GM12891 (cell line): ENCODE data around the gene SAE1.
"Not testable (repeated sequence)": the region's sequence is repeated elsewhere in the genome, so short reads cannot be mapped to it uniquely, and the experiment has no call there.

Experiments used
- DNase-seq: peaks from one replicate; pipeline ENCODE4 v3.0.0; 2011; ENCODE audit warnings: low spot score; ENCODE audit not compliant: insufficient read length
- FAIRE-seq: peaks from 2 replicates; lab custom pipeline; 2011; peaks lifted over from hg19 to GRCh38; lab: Jason Lieb, UNC
- PAX5 ChIP-seq: IDR thresholded peaks from 2 replicates; pipeline ENCODE4 v1.6.1; 2011; ENCODE audit warnings: low read length, moderate library complexity, mild to moderate bottlenecking; ENCODE audit not compliant: insufficient read depth, severe bottlenecking
- POLR2A ChIP-seq: IDR thresholded peaks from 2 replicates; pipeline ENCODE4 v1.6.1; 2011; ENCODE audit warnings: low read depth, low read length, control low read depth
- POLR2AphosphoS5 ChIP-seq: IDR thresholded peaks from 2 replicates; pipeline ENCODE4 v1.6.1; 2011; ENCODE audit warnings: low read depth, low read length, control low read depth
- POU2F2 ChIP-seq: IDR thresholded peaks from 2 replicates; pipeline ENCODE4 v1.6.1; 2011; ENCODE audit warnings: low read depth, mild to moderate bottlenecking, control low read depth, low read length, moderate library complexity
- SPI1 ChIP-seq: IDR thresholded peaks from 2 replicates; pipeline ENCODE4 v1.6.1; 2011; ENCODE audit warnings: low read depth, low read length, control low read depth
- TAF1 ChIP-seq: IDR thresholded peaks from 2 replicates; pipeline ENCODE4 v1.6.1; 2011; ENCODE audit warnings: low read depth, low read length, control low read depth

SAE1 gene

DNA sequence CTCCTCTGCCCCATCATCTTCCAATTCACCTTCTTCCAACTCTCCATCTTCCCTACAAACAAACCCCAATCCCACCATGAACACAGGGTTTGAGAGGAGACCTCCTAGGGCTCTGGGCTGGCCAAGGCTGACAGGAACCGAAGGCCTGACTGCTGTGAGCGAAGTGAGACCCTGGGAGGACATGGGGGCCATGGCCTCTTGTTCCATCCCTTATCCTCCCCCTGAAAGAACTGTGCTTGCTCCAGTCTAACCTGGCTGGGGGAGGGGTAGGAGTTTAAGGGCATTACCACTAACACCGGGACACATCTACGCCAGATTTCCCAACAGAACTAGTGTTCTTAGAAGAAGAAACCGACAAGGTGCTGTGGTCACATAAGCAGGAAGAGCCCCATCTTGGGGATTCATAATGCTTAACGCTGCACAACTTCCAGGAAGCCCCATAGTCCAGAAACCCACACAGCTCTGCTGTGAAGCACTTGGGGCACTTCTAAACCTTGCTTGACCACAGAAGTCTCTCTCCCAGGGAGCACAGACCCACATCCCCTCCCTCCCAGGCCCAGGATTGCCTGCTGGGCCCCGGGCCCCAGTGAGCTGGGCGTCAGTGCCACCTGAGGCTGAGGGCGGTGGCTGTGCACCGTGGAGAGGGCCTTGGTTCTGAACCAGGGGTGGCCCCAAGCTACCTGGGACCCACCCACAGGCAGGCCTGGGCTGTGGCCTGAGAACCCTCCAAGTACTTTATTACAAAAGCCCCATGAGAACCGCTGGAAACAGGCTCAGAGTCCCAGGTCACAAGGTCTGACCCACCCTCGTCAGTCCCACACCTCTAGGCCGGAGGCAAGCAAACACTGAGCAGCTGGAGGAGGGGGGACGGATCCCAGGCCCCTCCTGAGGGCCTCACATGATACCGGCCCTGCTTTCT is 35.8 kb upstream of the SAE1 start:
- DNase-seq: no peak
- TF ChIP-seq SPI1 (no peak), POLR2A (no peak), PAX5 (no peak), TAF1 (no peak), POU2F2 (no peak), POLR2AphosphoS5 (no peak)

GRCh38 chr19:47095476-47096099 is 35.0 kb upstream of the SAE1 start:
- DNase-seq (no peak), FAIRE-seq (no peak)
- TF ChIP-seq PAX5: no peak
- no peak for TF ChIP-seq TAF1
- no peak for TF ChIP-seq POLR2A
- TF ChIP-seq POU2F2: no peak
- TF ChIP-seq POLR2AphosphoS5: no peak
- TF ChIP-seq SPI1: no peak

More for the DNA sequence above, 35.8 kb upstream of the SAE1 start:
- no peak for FAIRE-seq

DNA sequence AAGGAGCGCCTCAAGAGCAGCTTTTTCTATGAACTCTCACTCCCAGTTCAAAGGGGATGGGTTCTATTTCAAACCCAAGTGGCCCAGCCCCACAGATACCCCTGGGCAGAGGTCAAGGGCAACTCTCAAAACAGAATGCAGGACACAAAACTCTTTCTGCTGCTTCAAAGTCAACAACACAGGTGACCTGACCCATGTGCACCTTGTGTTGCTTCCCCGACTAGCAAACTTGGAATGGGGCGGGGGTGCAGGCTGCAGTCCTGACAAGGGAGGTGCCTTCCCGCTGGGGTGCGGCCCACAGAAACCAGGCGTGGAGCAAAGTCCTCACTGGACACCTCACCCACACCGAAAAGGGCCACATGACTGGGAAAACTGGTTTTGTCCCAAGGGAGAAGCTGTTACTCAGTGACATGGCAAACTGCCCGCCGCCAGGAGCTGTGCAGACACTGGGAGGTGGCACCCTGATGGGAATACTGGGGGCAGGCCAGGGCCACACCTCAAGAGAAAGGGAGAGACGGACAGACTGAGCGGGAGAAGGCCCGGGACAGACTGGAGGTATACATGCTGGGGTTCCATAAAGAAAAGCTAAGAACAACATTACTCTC is 34.4 kb upstream of the SAE1 start:
- FAIRE-seq (no peak), DNase-seq (no peak)

GRCh38 chr19:47096721-47097120 is 33.9 kb upstream of the SAE1 start:
- FAIRE-seq: no peak
- TF ChIP-seq POLR2AphosphoS5 (no peak), PAX5 (no peak), SPI1 (no peak), POLR2A (no peak), POU2F2 (no peak), TAF1 (no peak)
- no peak for DNase-seq

More for the DNA sequence above, 34.4 kb upstream of the SAE1 start:
- TF ChIP-seq POLR2AphosphoS5 (no peak), TAF1 (no peak), POLR2A (no peak), PAX5 (no peak), POU2F2 (no peak), SPI1 (no peak)

GRCh38 chr19:47097396-47098201 is 33.0 kb upstream of the SAE1 start:
- DNase-seq (no peak), FAIRE-seq (no peak)
- TF ChIP-seq TAF1 (no peak), POLR2AphosphoS5 (no peak), POLR2A (no peak), PAX5 (no peak), POU2F2 (no peak), SPI1 (no peak)

DNA sequence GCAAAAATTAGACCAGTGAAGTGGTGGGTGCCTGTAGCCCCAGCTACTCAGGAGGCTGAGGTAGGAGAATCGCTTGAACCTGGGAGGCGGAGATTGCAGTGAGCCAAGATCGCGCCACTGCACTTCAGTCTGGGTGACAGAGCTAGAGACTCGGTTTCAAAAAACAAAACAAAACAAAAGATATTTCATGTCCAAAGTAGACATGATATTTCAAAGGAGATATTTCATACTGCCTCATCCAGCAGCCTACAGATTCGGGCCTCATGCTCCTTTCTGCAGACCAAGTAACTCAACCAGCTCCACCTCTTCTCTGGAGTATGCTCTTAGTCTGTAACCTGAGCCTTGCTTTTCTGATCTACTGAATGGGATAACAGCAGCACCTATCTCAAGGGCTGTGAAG is 32.0 kb upstream of the SAE1 start:
- no peak for FAIRE-seq
- no peak for TF ChIP-seq POLR2A
- TF ChIP-seq POLR2AphosphoS5: no peak
- TF ChIP-seq PAX5: no peak
- TF ChIP-seq TAF1: no peak
- TF ChIP-seq POU2F2: no peak
- TF ChIP-seq SPI1: no peak
- no peak for DNase-seq

DNA sequence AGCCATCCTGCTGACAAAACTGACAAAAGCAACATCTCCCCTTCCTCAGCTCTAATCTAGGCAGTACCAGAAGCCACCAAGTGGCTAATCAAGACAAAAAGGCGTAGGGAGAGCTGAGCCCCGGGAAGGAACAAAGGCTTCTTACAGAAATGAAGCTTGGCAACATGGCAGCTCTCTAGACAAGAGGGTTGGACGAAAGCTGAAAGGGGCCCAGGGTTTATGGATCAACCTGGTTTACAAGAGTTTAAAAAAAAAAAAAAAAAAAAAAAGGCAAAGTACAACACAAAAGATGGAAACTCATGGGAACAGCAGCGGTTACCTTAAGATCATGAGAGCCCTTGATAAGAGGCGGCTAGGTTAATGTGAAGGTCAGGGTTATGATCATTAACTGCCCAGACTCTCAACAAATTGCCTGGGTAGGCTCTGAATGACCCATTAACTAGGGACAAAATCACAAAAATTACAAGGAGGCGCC is 31.0 kb upstream of the SAE1 start:
- TF ChIP-seq PAX5 (no peak), SPI1 (no peak), POU2F2 (no peak)
- no peak for FAIRE-seq

GRCh38 chr19:47100290-47100689 is 30.3 kb upstream of the SAE1 start:
- no peak for DNase-seq
- FAIRE-seq: no peak
- no peak for TF ChIP-seq SPI1
- TF ChIP-seq PAX5: no peak
- TF ChIP-seq POU2F2: no peak
- no peak for TF ChIP-seq POLR2A
- no peak for TF ChIP-seq POLR2AphosphoS5
- no peak for TF ChIP-seq TAF1

More for the DNA sequence above, 31.0 kb upstream of the SAE1 start:
- no peak for DNase-seq

DNA sequence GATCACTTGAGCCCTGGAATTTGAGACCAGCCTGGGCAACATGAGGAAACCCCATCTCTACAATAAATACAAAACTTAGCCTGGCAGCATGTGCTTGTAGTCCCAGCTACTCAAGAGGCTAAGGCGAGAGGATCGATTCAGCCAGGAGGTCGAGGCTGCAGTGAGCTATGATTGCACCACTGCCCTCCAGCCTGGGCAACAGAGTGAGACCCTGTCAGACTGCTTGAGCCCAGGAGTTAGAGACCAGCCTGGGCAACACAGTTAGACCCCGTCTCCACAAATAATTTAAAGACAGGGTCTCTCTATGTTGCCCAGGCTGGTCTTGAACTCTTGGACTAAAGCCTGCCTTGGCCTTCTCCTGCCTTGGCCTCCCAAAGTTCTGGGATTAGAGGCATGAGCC is 29.5 kb upstream of the SAE1 start:
- DNase-seq, FAIRE-seq: not testable (repeated sequence)
